Prostate gland (tissue), 2 donors: ENCODE results near the gene DYDC1. TPM values are rescaled to one million over a fixed set of nuclear protein-coding genes. Genes with fewer than 3 reads are reported as not detected.

Source experiments
- DNase-seq: peaks from one replicate; pipeline ENCODE4 v3.0.0-alpha.2; 2019; ENCODE audit warnings: low spot score
- H3K27ac ChIP-seq, 2 donors: fragments of 200-600 bp; sonication (generic); 2 replicates each; pipeline ENCODE4 v1.5.1; 2017 to 2019
- H3K27me3 ChIP-seq: fragments of 200-600 bp; sonication (generic); replicated peaks from 2 replicates; pipeline ENCODE4 v1.5.1; 2019; ENCODE audit not compliant: insufficient read depth
- H3K36me3 ChIP-seq, 2 donors: fragments of 200-600 bp; sonication (generic); 1 replicate in 1 of 2; 2 replicates in 1 of 2; pipeline versions ENCODE4 v1.5.1 to v1.8.1; 2017 to 2019
- H3K4me1 ChIP-seq: fragments of 200-600 bp; sonication (generic); replicated peaks from 2 replicates; pipeline ENCODE4 v1.5.1; 2019
- H3K4me3 ChIP-seq, 2 donors: fragments of 200-600 bp; sonication (generic); 2 replicates each; pipeline ENCODE4 v1.5.1; 2017 to 2019
- H3K9me3 ChIP-seq: fragments of 200-600 bp; sonication (generic); 2 replicates; pipeline ENCODE4 v1.5.1; 2017
- CTCF ChIP-seq, 4 experiments: fragments of 200-600 bp in 2 of 4; fragments of 450-650 bp in 2 of 4; sonication (generic) in 2 of 4; IDR thresholded peaks; 1 replicate in 3 of 4; 2 replicates in 1 of 4; pipeline ENCODE4 v1.5.1; 2016 to 2019; ENCODE audit warnings: antibody characterized with exemption in 4 of 4, mild to moderate bottlenecking in 2 of 4, moderate library complexity in 2 of 4
- POLR2A ChIP-seq: fragments of 450-650 bp; IDR thresholded peaks from one replicate; pipeline ENCODE4 v1.6.1; 2016; ENCODE audit warnings: antibody characterized with exemption, mild to moderate bottlenecking
- POLR2AphosphoS5 ChIP-seq: sonication (generic); formaldehyde crosslinking; IDR thresholded peaks from one replicate; pipeline ENCODE4 v1.6.1; 2017; ENCODE audit warnings: antibody characterized with exemption
- WGBS: methylation state at CpG from one replicate; pipeline ENCODE4 v1.1.5; 2018; 5-methylcytosine and 5-hydroxymethylcytosine counted together
- intact Hi-C: fragments of 100-400 bp; cut with DNase I; formaldehyde crosslinking; loops from one replicate; pipeline ENCODE4 v1.14.2; 2022
- total RNA-seq, 2 donors: library from RNA; depleted of rRNA; stranded (reverse); fragments of >200 nt; gene quantifications; one replicate each; pipeline ENCODE4 v1.1.0, GENCODE V29; 2016

DYDC1 gene
- total RNA-seq, 2 donors from 2014 or later: 8.7 TPM; not detected in 1

DNA sequence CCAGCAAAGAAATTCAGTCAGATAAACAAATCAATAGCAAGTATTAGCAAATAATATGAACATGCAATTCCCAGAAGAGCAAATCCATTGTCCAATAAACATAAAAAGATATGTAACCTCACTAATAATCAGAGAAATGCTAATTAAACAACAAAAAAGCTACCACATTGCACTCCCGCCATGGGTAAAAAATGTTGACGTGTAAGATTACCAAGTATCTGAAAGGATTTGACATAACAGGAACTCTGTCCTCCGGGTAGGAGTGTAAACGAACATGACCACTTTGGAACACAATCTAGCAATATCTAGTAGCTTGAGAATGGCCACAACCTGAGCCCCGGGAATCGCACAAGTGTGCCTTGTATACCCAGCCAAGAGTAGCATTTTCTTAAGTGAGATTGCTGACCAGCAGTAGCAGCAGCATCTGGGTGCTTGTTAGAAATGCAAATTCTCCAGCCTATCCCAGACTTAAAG, 31.6 kb downstream of the DYDC1 start:
- H3K4me3 ChIP-seq: no peak overlapping the region
- no peak for DNase-seq
- H3K4me1 ChIP-seq: no peaks in the 10 kb centered on the region
- no peaks in the 10 kb centered on the region for H3K36me3 ChIP-seq
- no peaks in the 10 kb centered on the region for H3K9me3 ChIP-seq
- TF ChIP-seq POLR2A (no peak), CTCF (IDR thresholded peaks at IDR 0.05) (no peak), POLR2AphosphoS5 (no peak)
- WGBS: 67% methylated on average over 6 of the region's 6 CpGs
- intact Hi-C loops: no loop called here
- H3K27ac ChIP-seq: no peak overlapping the region
- no peaks in the 10 kb centered on the region for H3K27me3 ChIP-seq

DNA sequence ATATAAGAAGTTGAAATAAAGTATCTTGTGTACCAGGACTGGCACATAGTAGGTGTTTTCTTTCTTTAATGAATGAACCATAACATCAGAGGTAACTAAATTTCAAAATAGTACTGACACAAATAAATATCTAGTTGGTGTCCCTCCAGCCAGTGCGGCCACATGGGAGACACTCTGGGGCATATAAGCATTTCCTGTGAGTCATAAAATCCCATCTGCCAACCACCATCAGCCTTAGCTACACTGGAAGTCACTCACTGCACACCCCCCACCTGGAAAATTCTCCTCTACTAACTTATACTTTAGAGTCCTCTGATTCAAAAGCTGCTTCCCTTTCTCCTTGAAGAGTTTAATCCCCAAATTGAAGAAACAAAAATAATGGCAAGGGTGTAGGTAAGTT, 32.5 kb downstream of the DYDC1 start:
- H3K4me1 ChIP-seq: no peaks in the 10 kb centered on the region
- WGBS: 62% methylated on average over 1 of the region's 1 CpG
- H3K4me3 ChIP-seq: no peak overlapping the region
- DNase-seq: no peak
- H3K9me3 ChIP-seq: no peaks in the 10 kb centered on the region
- H3K27ac ChIP-seq: no peak overlapping the region
- TF ChIP-seq POLR2AphosphoS5 (no peak), CTCF (IDR thresholded peaks at IDR 0.05) (no peak), POLR2A (no peak)
- intact Hi-C loops: no loop called here
- H3K36me3 ChIP-seq: no peaks in the 10 kb centered on the region
- no peaks in the 10 kb centered on the region for H3K27me3 ChIP-seq

DNA sequence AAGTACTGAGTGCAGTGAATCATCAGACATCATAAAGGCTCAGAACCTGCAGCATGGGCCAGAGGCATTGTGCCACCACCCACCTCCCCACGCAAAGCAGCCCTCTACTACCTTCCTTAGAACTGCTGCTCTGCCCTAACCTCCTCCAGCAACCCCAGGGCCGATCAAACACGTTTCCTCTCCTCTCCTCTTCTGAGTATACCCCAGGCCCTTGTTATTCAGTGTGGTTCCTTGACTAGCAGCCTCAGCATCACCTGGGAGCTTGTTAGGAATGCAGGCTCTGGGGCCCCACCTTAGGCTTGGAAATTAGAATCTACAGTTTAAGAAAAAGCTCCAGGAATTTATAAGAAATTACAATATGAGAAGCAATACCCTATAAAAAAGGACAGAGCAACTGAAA, 33.2 kb downstream of the DYDC1 start:
- Histone ChIP-seq H3K36me3 (no peaks in the 10 kb centered on the region), H3K27ac (no peak overlapping the region), H3K9me3 (no peaks in the 10 kb centered on the region), H3K4me3 (no peak overlapping the region), H3K27me3 (no peaks in the 10 kb centered on the region), H3K4me1 (no peaks in the 10 kb centered on the region)
- intact Hi-C loops: no loop called here
- no peak for DNase-seq
- TF ChIP-seq POLR2A: no peak
- TF ChIP-seq POLR2AphosphoS5: no peak
- no peak for TF ChIP-seq CTCF (IDR thresholded peaks at IDR 0.05)
- 58% methylated on average over 3 of the region's 3 CpGs for WGBS

- H3K9me3 ChIP-seq: no peaks in the 10 kb centered on the region
- no peak for DNase-seq
- intact Hi-C loops: no loop called here
- H3K4me1 ChIP-seq: no peaks in the 10 kb centered on the region
- WGBS: 78% methylated on average over 1 of the region's 1 CpG
- TF ChIP-seq CTCF (IDR thresholded peaks at IDR 0.05) (no peak), POLR2A (no peak), POLR2AphosphoS5 (no peak)
- no peak overlapping the region for H3K27ac ChIP-seq
- no peaks in the 10 kb centered on the region for H3K36me3 ChIP-seq
- H3K27me3 ChIP-seq: no peaks in the 10 kb centered on the region
- H3K4me3 ChIP-seq: no peak overlapping the region
Observed at GRCh38 chr10:80322711-80323110, 33.8 kb downstream of the DYDC1 start.

DNA sequence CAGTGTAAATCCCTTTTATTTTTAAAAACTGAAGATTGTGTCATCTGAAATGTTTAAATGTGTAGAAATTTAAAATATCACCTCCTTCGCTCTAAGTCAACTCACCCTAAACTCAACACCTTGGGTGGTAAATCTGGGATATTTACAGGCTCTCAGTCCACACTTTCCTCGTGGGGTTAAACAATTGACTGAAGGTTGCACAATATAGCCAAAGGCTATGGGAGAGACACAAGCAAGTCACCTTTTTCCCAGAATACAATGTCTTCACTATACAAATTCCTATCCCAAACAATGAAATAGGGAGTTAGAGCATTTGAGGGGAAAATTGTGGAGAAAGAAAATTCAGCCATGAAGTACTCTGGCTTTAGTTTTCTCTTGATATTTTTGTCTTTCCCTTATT, 34.4 kb downstream of the DYDC1 start:
- intact Hi-C loops: no loop called here
- H3K36me3 ChIP-seq: no peaks in the 10 kb centered on the region

More for the DNA sequence above, 34.4 kb downstream of the DYDC1 start:
- no peak overlapping the region for H3K27ac ChIP-seq
- TF ChIP-seq POLR2AphosphoS5 (no peak), CTCF (IDR thresholded peaks at IDR 0.05) (no peak), POLR2A (no peak)
- H3K4me1 ChIP-seq: no peaks in the 10 kb centered on the region
- H3K27me3 ChIP-seq: no peaks in the 10 kb centered on the region
- H3K4me3 ChIP-seq: no peak overlapping the region
- no peaks in the 10 kb centered on the region for H3K9me3 ChIP-seq
- 69% methylated on average over 2 of the region's 2 CpGs for WGBS
- no peak for DNase-seq
